ENCODE data around the gene LYPD4.
"Not testable (repeated sequence)": the region's sequence is repeated elsewhere in the genome, so short reads cannot be mapped to it uniquely, and the experiment has no call there.

The LYPD4 gene, protein sequence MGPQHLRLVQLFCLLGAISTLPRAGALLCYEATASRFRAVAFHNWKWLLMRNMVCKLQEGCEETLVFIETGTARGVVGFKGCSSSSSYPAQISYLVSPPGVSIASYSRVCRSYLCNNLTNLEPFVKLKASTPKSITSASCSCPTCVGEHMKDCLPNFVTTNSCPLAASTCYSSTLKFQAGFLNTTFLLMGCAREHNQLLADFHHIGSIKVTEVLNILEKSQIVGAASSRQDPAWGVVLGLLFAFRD

DNA sequence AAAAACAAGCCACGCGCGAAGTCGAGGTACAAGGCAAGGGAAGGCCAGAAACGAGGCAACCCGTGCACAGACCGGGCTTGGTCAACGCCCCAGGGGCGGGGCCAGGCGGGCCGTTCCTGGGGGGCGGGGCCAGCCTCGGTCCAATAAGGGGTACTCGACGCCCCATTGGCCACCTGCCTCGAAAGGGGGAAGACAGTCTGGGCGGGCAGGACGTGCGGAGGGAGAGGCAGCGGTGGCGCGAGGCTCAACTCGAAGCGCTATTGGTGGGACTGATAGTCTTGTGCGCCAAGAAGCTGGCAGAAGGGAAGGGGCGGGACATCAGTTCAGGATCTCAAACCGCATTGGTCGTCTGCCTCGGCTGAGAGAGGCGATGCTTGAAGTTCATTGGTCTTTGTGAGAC, at the start of gene LYPD4:
LYPD4 (minus strand) TSS at position 83 of the 400 bp plus-strand sequence. CDS start 5,398 bp downstream, outside the sequence.
- no peak for DNase-seq (ENCODE audit: low spot score)

DNA sequence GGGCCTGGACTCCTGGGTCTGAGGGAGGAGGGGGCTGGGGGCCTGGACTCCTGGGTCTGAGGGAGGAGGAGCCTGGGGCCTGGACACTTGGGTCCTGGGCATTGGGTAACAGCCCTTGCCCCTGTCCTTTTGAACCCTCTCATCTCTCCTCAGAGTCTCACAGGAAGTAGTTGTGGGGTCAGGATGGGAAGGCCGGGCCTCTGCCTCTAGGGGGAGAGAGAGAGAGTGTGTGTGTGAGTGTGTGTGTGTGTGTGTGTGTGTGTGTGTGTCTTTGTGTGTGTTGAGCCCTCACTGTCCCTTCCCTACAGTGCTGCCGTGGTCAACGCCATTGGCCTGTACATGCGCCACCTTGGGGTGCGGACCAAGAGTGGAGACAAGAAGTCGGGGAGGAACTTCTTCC, 49.4 kb upstream of the LYPD4 start:
- DNase-seq (ENCODE audit: low spot score): no peak

DNA sequence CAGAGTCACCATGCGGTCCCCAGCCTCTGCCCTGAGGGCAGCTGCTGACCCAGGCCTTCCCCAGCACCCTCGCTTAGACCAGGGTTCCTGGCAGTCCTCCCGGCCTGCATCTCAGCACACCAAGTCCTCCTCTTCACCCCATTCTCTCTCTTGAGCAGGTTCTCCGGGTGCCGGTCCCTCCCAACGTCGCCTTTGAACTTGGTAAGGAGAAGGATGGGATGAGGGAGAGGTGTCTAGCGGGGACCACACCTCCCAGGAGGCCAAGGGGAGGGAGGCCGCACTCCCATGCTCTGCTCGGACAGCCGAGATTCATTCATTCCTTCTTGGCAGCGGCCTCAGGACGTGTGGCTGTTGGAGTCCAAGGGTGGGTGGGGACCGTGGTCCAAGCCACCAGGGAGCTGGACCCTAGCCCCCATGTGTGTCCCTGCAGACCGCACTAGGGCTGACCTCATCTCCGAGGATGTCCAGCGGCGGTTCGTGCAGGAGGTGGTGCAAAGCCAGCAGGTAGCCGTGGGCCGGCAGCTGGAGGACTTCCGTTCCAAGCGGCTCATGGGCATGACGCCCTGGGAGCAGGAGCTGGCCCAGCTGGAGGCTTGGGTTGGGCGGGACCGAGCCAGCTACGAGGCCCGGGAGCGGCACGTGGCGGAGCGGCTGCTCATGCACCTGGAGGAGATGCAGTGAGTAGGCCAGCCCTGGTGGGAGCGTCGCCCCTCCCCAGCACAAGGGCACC, 47.9 kb upstream of the LYPD4 start:
- DNase-seq (ENCODE audit: low spot score): no peak

DNA sequence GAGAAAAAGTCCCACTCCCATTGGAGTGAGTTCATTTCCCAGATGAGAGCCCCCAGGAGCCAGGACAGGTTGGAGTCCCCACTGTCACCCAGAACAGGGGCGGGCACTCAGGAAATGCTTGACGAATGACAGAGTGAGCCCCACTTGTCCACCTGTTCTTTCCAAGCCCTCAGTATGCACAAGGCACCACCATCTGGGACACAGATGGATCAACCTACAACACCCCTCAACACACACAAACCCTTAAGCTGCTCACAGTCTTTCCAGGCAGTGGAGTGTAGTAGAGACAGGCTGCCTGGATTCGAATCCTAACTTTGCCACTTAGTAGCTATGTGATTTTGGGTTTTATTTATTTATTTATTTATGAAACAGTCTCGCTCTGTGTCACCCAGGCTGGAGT, 46.5 kb upstream of the LYPD4 start:
- DNase-seq (ENCODE audit: low spot score): no peak

DNA sequence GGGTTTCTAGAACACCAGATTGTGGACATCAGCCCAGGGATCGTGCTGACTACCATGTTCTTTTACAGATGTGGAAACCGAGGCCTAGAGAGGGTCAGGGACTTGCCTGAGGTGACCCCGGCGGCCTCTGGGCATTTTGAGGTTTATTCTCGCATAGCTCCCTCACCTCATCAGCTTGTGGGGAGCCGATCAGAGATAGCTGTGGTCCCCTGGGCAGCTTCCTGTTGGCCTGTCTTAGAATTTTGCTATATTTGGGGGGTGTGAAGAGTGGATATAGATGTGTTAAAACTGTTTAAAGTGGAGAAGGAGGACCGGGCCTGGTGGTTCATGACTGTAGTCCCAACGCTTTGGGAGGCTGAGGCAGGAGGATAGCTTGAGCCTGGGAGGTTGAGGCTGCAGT, 45.4 kb upstream of the LYPD4 start:
- no peak for DNase-seq (ENCODE audit: low spot score)

DNA sequence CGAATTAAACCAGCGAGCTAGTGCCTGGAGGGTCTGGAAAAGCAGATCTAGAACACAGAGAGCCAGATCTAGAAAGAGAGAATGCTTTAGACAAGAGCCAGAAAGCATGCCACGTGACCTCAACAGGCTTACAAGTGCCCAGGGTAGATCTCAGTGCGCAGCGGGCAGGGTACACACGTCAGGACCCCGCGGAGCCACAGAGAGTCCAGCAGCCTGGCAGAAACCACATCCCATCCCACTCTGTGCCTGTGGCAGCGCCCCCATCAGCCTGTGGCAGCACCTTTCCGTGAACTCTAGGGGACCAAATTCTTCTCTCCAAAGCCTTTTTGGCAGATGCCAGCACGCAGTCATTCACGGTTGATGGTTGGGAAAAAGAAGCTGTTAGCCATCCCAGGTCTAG, 44.4 kb upstream of the LYPD4 start:
- no peak for DNase-seq (ENCODE audit: low spot score)

DNA sequence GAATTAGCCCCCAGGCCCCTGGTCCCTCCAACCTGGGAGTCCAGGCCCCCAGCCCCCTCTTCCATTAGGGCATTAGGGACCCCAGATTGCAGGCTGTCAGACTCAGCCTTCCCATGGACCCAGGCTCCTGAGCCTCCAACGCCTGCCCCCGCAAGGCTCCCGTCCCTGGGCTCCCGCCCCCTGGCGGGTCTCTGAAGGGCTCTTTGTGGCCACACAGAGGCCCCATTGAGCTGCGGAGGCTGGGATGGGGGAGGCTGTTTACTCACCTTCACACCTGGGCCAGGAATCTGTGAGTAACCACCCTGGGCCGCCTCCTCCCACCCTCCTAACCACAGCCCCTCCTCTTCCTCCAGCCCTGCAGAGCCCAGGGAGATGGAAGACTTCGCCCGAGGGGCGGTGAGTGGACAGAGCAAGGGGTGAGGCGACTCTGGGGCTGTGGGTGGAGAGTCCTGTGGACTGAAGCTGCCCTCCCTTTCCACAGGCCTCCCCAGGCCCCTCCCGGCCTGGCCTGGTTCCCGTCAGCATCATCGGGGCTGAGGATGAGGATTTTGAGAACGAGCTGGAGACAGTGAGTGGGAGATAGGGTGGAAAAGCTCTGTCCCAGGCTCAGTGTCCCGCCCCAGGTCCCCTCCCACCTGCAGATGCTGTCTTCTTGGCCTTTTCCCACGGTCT, 43.4 kb upstream of the LYPD4 start:
- no peak for DNase-seq (ENCODE audit: low spot score)

DNA sequence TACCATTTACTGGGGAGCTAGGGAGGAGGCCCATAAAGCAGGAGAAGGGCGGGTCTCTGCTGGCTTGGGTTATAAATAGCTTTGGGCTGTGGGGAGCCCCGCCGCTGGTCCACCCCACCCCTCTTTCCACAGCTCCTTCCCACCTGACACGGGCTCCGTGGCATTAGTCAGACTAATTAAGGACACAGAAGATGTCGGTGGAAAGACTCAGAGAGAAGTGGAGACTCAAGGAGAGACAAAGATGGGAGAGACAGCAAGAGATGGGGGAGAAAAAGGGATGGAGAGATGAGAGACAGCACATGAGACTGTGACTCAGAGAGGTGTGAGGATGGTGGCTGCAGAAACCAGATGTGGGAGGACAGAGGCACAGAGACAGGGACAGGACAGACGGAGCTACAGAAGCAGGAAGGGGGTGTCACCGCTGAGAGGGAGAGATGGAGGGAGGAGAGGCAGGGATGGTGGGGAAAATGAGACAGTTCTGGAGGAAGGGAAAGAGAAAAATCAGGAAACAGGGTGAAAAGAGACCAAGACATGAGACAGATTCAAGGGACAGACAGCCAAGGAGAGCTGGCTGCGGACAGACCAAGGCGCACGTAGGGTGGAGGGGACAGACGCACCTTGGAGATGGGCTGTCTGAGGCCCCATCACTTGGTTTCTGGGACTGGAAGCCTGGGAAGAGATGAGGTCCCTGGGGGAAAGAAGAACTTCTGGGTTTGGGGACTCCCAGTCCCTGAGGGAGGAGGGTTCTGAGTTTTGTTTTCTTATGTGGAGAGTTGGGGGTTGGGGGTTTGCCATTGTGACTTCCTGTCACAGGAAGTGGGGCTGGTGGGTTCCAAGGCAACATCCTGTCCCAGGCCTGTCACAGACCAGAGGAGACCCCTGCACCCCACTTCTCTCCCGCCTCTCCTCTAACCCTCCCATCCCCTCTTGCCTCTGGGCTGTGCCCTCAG, 42.6 kb upstream of the LYPD4 start:
- no peak for DNase-seq (ENCODE audit: low spot score)

DNA sequence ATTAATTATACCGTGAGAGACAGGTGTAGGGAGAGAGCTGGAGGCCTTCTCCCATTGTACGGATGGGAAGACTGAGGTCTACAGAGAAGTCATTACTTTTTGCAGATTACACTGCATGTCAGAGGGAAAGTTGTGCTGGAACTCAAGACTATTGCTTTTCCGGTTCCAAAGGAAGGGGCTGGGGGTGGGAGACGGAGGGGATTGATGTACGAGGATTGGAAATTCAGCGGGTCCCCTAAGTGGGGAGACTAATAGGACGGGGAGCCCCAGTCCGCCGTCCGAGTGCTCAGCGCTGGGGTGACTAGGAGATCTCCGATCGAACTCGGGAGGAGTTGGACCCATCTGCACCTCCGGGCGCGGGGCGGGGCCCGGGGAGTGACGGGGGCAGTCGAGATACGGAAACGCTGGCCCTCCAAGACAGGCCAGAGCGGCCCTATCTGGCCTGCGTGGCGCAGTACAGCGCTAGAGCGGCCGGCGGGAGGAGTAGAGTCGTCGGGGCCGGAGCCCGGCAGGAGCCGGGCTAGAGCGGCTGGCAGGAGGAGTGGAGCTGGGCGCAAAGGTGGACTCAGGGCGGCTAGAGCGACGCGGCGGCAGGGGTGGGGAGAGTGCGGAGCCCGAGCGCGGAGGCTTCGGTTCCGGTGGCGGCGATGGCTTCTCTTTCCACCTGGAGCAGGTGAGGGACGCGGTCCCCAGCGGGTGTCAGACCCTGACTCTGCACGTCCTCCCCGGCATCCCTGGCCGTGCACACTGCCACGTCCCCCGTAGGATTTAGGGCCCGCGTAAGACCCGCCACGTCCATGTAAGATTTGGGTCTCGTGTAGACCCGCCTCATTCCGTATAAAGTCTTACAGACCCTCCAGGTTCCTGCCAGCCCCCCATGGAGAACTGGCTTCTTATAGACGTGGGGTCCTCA, 39.6 kb upstream of the LYPD4 start:
- peak; percentile 94 for DNase-seq (ENCODE audit: low spot score)

DNA sequence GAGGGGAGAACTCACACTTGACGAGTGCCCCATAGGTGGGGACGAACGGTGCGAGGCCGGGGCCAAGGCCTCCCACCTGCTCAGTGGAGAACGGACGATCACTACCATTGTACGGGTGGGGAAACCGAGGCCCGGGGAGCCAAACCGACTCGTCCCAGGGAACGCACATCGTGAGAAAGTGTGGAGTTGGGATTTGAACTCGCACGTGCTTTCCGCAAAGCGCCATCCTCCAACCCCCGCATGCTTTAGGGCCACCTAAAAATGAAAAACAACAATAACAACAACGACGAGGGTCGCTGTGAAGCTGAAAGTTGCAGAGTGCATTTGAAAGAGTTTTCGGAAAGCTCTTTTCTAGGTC, 39.0 kb upstream of the LYPD4 start:
- no peak for DNase-seq (ENCODE audit: low spot score)

DNA sequence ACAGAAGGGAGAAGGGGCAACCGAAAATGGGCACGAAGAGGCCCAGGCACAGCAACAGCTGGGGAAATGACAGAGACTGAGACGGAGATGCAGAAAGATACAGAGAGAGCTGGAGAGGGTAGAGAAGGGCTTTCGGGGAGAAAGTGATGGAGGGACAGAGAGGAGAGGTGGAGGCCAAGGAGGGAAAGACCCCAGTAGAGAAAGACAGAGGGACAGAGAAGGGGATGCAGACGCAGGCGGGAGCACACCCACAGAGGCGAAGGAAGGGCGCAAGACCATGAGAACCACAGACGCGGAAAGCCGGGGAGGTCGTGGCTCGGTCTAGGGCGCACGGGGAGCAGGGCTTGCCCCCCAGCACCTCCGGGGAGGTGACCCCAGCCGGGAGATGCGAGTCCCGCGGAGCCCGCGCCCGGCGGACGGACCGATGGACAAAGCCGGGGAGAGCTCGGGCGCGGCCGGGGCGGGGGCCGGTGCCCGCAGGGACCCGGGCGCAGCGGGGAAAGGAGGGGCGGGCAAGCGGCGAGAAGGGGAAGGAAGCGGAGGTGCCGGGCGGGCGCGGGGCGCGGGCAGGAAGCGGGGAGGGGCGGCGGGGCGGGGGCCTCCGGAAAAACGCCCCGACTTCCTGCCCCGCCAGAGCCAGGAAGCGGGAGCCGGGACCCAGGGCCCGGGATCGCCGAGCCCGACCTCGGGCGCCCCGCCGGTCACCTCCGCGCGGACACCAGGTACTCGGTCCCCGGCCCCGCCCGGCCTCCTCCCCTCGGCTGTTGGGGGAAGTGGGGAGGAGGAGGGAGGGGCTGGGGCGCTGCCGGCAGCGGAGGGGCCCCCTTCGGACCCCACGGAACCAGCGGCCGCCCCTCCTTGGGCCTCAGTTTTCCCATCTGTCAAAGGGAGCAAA, 38.3 kb upstream of the LYPD4 start, which contains the start of gene ARHGEF1:
ARHGEF1 (plus strand) TSS at position 617 of the 895 bp plus-strand sequence. CDS start 4,899 bp downstream, outside the sequence.
- no peak for DNase-seq (ENCODE audit: low spot score)

DNA sequence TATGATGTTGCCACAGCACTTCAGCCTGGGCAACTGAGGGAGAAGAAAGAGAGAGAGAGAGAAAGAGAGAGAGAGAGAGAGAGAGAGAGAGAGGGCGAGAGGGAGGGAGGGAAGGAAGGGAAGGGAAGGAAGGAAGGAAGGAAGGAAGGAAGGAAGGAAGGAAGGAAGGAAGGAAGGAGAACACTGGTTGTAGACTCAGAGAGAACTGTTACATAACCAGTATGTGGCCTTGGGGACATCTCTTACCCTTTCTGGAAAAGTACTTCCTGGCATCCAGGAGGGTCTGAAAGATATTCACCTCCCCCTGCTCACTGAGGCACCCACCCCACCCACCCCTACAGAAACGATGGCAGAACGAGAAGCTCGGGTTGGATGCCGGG, 35.8 kb upstream of the LYPD4 start:
- no peak for DNase-seq (ENCODE audit: low spot score)

DNA sequence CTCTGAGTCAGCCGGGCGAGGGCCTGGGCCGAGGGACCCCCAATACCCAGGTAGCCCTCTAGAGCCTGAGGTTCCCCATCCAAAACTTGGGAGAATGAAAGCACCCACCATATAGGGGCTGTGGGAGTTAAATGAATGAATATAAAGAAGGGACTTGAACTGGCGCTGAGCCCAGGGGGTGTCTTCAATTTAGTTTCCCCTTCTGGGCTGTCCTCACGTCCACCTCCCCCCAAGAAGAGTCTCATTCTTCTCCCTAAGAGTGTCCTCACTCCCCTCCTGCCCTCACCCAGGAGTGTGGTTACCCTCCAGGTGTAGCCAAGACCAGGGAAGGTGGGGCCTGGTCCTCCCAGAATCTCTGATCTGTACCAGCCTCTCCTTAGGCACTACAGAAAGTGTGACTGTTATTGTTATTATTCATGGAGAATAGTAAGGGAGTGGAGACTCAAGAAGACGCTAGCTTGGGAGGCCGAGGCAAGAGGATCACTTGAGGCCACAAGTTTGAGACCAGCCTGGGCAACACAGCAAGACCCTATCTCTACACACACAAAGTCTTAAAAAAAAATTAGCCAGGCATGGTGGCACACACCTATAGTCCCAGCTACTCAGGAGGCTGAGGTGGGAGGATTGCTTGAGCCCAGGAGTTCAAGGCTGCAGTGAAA, 35.3 kb upstream of the LYPD4 start:
- no peak for DNase-seq (ENCODE audit: low spot score)

DNA sequence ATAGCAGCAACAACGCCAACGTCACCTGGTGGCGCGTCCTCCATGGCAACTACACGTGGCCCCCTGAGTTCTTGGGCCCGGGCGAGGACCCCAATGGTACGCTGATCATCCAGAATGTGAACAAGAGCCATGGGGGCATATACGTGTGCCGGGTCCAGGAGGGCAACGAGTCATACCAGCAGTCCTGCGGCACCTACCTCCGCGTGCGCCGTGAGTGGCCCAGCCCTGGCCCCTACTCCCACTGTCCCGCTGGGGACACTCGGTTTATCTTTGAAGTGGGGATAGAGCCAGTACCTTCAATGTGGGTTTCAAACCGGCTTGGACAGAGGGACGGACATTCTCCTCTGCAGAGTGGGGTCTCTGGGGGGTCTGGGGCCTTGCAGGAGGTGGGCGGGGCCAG, 34.6 kb upstream of the LYPD4 start:
- no peak for DNase-seq (ENCODE audit: low spot score)

DNA sequence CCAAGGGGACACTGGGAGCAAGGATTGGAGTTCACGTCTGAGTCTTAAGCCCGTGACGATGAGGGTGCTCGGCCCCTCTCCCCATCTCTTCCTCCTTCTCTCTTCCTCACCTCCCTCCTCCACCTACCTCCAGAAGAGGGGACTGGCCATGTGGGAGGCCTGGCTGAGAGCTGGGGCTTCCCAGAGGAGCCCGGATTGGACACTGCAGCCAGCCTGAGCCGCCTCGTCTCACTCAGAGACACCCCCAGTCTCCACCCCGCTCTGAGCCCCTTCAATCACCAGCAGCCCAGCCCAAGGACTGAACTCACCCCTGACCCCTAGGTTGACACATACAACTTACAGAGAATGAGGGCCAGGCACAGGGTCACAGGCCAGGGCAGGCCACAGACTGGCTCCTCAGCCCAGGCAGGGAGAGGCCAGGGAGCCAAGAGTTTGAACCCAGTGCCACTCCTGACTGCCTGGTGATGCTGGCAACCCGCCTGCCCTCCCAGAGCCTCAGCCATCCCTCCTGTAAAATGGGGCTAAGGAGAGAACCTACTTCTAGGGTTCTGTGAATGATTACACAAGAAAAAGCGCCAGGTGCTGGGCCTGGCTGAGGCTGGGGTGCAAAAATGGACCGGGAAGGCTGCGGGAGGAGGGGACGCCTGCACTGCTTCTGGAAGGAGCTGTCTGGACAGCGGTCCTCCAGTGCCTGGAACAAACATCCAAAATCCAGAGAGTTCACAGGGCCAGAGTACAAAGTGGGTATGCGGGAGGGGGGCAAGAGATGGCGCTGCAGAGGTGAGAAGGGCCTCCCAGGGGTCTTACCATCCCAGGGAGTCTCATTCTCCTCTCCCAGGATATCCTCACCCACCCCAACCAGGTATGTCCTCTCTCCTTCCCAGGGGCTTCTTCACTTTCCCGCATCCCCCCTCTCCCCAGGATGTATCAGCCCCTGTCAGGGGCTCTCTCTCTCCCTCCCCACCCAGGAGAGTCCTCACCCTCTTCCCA, 33.7 kb upstream of the LYPD4 start:
- no peak for DNase-seq (ENCODE audit: low spot score)

DNA sequence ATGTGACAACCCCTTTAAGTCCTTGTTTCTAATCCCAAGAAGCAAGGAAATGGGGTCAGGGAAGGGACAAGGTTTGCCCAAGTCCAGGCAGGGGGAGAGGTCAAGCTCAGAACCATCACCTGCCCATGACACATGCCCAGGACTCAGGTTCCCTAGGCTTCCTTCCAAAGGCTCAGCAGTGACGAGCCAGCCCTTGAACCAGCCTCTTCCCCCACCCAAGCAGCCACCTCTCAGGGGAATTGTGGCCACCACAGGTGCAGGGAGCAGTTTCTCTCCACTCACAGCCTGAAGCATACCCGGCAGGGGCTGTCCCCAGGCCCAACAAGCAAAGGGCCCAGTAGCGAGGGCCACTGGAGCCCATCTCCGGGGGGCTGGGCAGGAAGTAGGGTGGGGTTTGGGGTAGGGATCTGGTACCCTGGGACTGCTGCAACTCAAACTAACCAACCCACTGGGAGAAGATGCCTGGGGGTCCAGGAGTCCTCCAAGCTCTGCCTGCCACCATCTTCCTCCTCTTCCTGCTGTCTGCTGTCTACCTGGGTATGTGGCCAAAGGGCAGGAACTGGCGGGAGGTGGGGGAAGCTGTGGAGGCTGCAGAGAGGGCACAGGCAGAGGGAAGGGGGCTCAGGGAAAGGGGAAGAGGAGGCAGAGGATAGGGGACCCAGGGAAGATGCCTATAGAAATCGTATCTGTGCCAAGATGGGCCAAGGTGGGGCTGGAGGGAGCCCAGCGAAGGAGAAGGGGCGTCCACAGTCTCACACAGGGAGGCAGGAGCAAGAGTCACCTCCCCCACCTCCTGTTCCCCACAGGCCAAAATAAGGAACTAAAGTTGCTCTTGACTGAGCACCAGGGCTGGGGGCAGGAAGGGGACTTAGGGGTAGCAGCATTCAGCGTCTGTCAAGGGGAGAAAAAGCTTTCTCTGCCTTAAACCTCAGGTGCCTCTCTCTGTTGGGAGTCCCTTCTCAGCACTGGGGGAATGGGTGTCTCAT, 32.7 kb upstream of the LYPD4 start, which contains the start of gene CD79A:
CD79A (plus strand) TSS at position 433 of the 986 bp plus-strand sequence; CDS start at position 459, 26 bp downstream.
- no peak for DNase-seq (ENCODE audit: low spot score)

DNA sequence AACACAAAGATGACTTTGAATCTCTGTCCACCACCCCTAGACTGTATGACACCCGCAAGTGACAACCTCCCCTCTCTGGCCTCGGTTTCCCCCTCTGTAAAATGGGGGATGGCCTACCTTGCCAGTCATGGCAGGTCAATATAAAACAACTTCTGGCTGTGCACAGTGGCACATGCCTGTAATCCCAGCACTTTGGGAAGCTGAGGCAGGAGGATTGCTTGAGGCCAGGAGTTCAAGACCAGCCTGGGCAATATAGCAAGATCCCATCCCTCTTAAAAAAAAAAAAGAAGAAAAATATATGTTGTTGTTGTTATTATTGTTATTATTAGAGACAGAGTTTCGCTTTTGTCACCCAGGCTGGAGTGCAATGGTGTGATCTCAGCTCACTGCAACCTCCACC, 31.5 kb upstream of the LYPD4 start:
- DNase-seq (ENCODE audit: low spot score): not testable (repeated sequence)

Measured in hematopoietic multipotent progenitor cell treated with erythropoietin and hydrocortisone succinate and interleukin-3 and kit ligand, for 15 days (in vitro differentiated cells).